ENCODE measurements around the gene ROR1. TPM values are rescaled to one million over a fixed set of nuclear protein-coding genes. Genes with fewer than 3 reads are reported as not detected.

The ROR1 gene
- total RNA-seq, 1 experiment from 2014 or later: 19.0 TPM

- H3K4me2 ChIP-seq: no peak overlapping the region
- intact Hi-C loops (cut with micrococcal nuclease; ENCODE audit: unreplicated experiment): no loop called here
- BruUV-seq (replicated peaks): no TSS peak
- H2AFZ ChIP-seq: no peak overlapping the region
- H3K27ac ChIP-seq: no peak overlapping the region
- H4K20me1 ChIP-seq (ENCODE audit: insufficient read depth): no peaks in the 10 kb centered on the region
- no peaks in the 10 kb centered on the region for H3K4me1 ChIP-seq (replicated peaks; ENCODE audit: insufficient read depth)
- H3K79me2 ChIP-seq (ENCODE audit: low read depth): no peaks in the 10 kb centered on the region
- H3K36me3 ChIP-seq (ENCODE audit: low read depth): no peaks in the 10 kb centered on the region
- H3K27me3 ChIP-seq (ENCODE audit: insufficient read depth, low read depth): no peaks in the 10 kb centered on the region
- H3F3A ChIP-seq (ENCODE audit: insufficient read depth, low read depth): no peaks in the 10 kb centered on the region
- no peak for DNase-seq
- H3K9me3 ChIP-seq (ENCODE audit: insufficient read depth, low read depth): no peaks in the 10 kb centered on the region
- CTCF ChIA-PET: no interaction called here
- no peaks in the 10 kb centered on the region for H3K9me2 ChIP-seq (ENCODE audit: insufficient read depth)
- H3K4me3 ChIP-seq: no peak overlapping the region
- no peak for TF ChIP-seq CTCF (conservative IDR thresholded peaks at IDR 0.05)
- TF ChIP-seq EZH2 (IDR thresholded peaks at IDR 0.05; ENCODE audit: low read depth): no peak
- POLR2A ChIA-PET (ENCODE audit: unreplicated experiment): interaction anchor here (0.5 kb wide), 1 partner anchor 1692 kb away, joined by 3 read pairs; no protein-coding TSS in a partner anchor
These were observed 425.3 kb downstream of the ROR1 start for GRCh38 chr1:64199154-64199553.

- H2AFZ ChIP-seq: no peak overlapping the region
- H3K79me2 ChIP-seq (ENCODE audit: low read depth): no peaks in the 10 kb centered on the region
- no peaks in the 10 kb centered on the region for H3K36me3 ChIP-seq (ENCODE audit: low read depth)
- H3K9me2 ChIP-seq (ENCODE audit: insufficient read depth): no peaks in the 10 kb centered on the region
- no peak overlapping the region for H3K4me3 ChIP-seq
- BruUV-seq (replicated peaks): no TSS peak
- H3K4me1 ChIP-seq (replicated peaks; ENCODE audit: insufficient read depth): no peaks in the 10 kb centered on the region
- H3K9me3 ChIP-seq (ENCODE audit: insufficient read depth, low read depth): no peaks in the 10 kb centered on the region
- H3F3A ChIP-seq (ENCODE audit: insufficient read depth, low read depth): no peaks in the 10 kb centered on the region
- no peak overlapping the region for H3K27ac ChIP-seq
- TF ChIP-seq EZH2 (IDR thresholded peaks at IDR 0.05; ENCODE audit: low read depth): no peak
- no peak for TF ChIP-seq CTCF (conservative IDR thresholded peaks at IDR 0.05)
- ChIA-PET CTCF (no interaction called here), POLR2A (ENCODE audit: unreplicated experiment) (no interaction called here)
- DNase-seq: no peak
- H3K4me2 ChIP-seq: no peak overlapping the region
- intact Hi-C loops (cut with micrococcal nuclease; ENCODE audit: unreplicated experiment): no loop called here
- no peaks in the 10 kb centered on the region for H3K27me3 ChIP-seq (ENCODE audit: insufficient read depth, low read depth)
- no peaks in the 10 kb centered on the region for H4K20me1 ChIP-seq (ENCODE audit: insufficient read depth)
These were observed 426.2 kb downstream of the ROR1 start for GRCh38 chr1:64200064-64200463.

- Histone ChIP-seq H3K4me2 (no peak within 1 kb of the TSS), H3K4me1 (replicated peaks; ENCODE audit: insufficient read depth) (no peaks in the 10 kb centered on the region), H3F3A (ENCODE audit: insufficient read depth, low read depth) (no peaks in the 10 kb centered on the region), H3K27me3 (ENCODE audit: insufficient read depth, low read depth) (no peaks in the 10 kb centered on the region), H3K4me3 (no peak within 1 kb of the TSS), H2AFZ (no peak within 1 kb of the TSS), H4K20me1 (ENCODE audit: insufficient read depth) (no peaks in the 10 kb centered on the region), H3K36me3 (ENCODE audit: low read depth) (no peaks in the 10 kb centered on the region), H3K9me2 (ENCODE audit: insufficient read depth) (no peaks in the 10 kb centered on the region), H3K9me3 (ENCODE audit: insufficient read depth, low read depth) (no peaks in the 10 kb centered on the region), H3K79me2 (ENCODE audit: low read depth) (no peaks in the 10 kb centered on the region), H3K27ac (no peak within 1 kb of the TSS)
- ChIA-PET POLR2A (ENCODE audit: unreplicated experiment) (no interaction called here), CTCF (no interaction called here)
- TF ChIP-seq CTCF (conservative IDR thresholded peaks at IDR 0.05): no peak
- TF ChIP-seq EZH2 (IDR thresholded peaks at IDR 0.05; ENCODE audit: low read depth): no peak
- no peak for DNase-seq
- BruUV-seq (replicated peaks): no TSS peak
- intact Hi-C loops (cut with micrococcal nuclease; ENCODE audit: unreplicated experiment): no loop called here
These were observed 429.6 kb downstream of the ROR1 start, which contains the start of gene UBE2U for GRCh38 chr1:64203420-64203819. TSS of gene UBE2U (plus strand) at chr1:64203623. CDS start at chr1:64204051, 428 bp downstream.
